K562 (cell line): ENCODE data around the gene LRIT1. TPM values are rescaled to one million over a fixed set of nuclear protein-coding genes. Genes with fewer than 3 reads are reported as not detected.

Source experiments
- DNMT1 ChIP-seq: fragments of 450-650 bp; IDR thresholded peaks from 2 replicates; pipeline ENCODE4 v1.6.1; 2016; ENCODE audit warnings: antibody characterized with exemption, mild to moderate bottlenecking
- E2F3 ChIP-seq: fragments of 250-450 bp; sonication (Bioruptor Pico); IDR thresholded peaks from 2 replicates; pipeline ENCODE4 v1.4.0; 2020; ENCODE audit warnings: mild to moderate bottlenecking
- FOXM1 ChIP-seq, 2 experiments: fragments of 450-650 bp in 1 of 2; sonication (generic) in 1 of 2; formaldehyde crosslinking in 1 of 2; IDR thresholded peaks; 2 replicates each; pipeline versions ENCODE4 v1.6.1 to v1.9.0; 2017 to 2022; ENCODE audit warnings: low read depth in 2 of 2, mild to moderate bottlenecking in 2 of 2, missing genetic modification reagents in 1 of 2, moderate library complexity in 1 of 2
- L3MBTL2 ChIP-seq: fragments of 450-650 bp; IDR thresholded peaks from 2 replicates; pipeline ENCODE4 v1.6.1; 2016; ENCODE audit warnings: mild to moderate bottlenecking, moderate library complexity
- MYNN ChIP-seq, 2 experiments: sonication (generic); formaldehyde crosslinking in 1 of 2; IDR thresholded peaks; 2 replicates each; pipeline versions ENCODE4 v1.5.0 to v1.6.1; 2016 to 2020; ENCODE audit warnings: antibody characterized with exemption in 1 of 2, missing genetic modification reagents in 1 of 2
- PHF20 ChIP-seq: fragments of 450-650 bp; IDR thresholded peaks from 2 replicates; pipeline ENCODE4 v1.6.1; 2018; ENCODE audit not compliant: partially characterized antibody
- RAD21 ChIP-seq, 2 experiments: fragments of 250-450 bp in 1 of 2; fragments of 450-650 bp in 1 of 2; sonication (Bioruptor Pico) in 1 of 2; formaldehyde crosslinking in 1 of 2; IDR thresholded peaks in 1 of 2; conservative IDR thresholded peaks in 1 of 2; 2 replicates each; pipeline versions ENCODE4 v1.4.0 to v1.8.0; 2020 to 2022; ENCODE audit warnings: mild to moderate bottlenecking in 2 of 2, moderate library complexity in 1 of 2
- RBM14 ChIP-seq: fragments of 200-400 bp; formaldehyde crosslinking; IDR thresholded peaks from 2 replicates; pipeline ENCODE4 v1.6.1; 2018; ENCODE audit warnings: low read depth, mild to moderate bottlenecking, low read length, moderate library complexity, borderline replicate concordance; ENCODE audit not compliant: insufficient read depth
- SMARCA5 ChIP-seq: fragments of 450-650 bp; IDR thresholded peaks from 2 replicates; pipeline ENCODE4 v1.6.1; 2016
- SMC3 ChIP-seq: conservative IDR thresholded peaks from 2 replicates; pipeline ENCODE4 v1.6.1; 2011; ENCODE audit warnings: low read depth, low read length, improper control_type of control experiment; ENCODE audit not compliant: insufficient read depth
- SRSF9 ChIP-seq: fragments of 200-400 bp; formaldehyde crosslinking; IDR thresholded peaks from 2 replicates; pipeline ENCODE4 v1.6.1; 2017; ENCODE audit warnings: low read depth, low read length, borderline replicate concordance
- XRCC5 ChIP-seq: fragments of 200-400 bp; formaldehyde crosslinking; IDR thresholded peaks from 2 replicates; pipeline ENCODE4 v1.6.1; 2017; ENCODE audit warnings: low read depth, mild to moderate bottlenecking, low read length
- ZFP1 ChIP-seq: fragments of 450-650 bp; formaldehyde crosslinking; IDR thresholded peaks from 2 replicates; pipeline ENCODE4 v1.4.0; 2020; ENCODE audit warnings: mild to moderate bottlenecking, mixed read lengths
- ZNF77 ChIP-seq: fragments of 250-450 bp; sonication (Bioruptor Pico); IDR thresholded peaks from 2 replicates; pipeline ENCODE4 v1.5.0; 2020
- polyA plus RNA-seq, 8 experiments: library from polyadenylated mRNA; depleted of rRNA in 4 of 8; stranded (reverse) in 5 of 8; unstranded in 3 of 8; fragments of >200 nt; fragmentation: Nextera tagmentation in 2 of 8; fragmentation: Illumina TruSeq in 1 of 8; extraction: Ambion mirVana in 2 of 8; extraction: Trizol in 1 of 8; gene quantifications; 2 replicates each; pipeline versions ENCODE4 v1.2.1 to v1.2.3, GENCODE V29; 2011 to 2014; ENCODE audit warnings: inconsistent platforms in 1 of 8, missing spikeins in 1 of 8
- total RNA-seq, 7 experiments: library from RNA; depleted of rRNA in 6 of 7; stranded (reverse); fragments of >200 nt in 6 of 7; fragmentation: Illumina TruSeq in 2 of 7; extraction: Trizol in 2 of 7; gene quantifications; 2 replicates each; pipeline versions ENCODE4 v1.2.1 to v1.2.3, GENCODE V29; 2011 to 2021; ENCODE audit warnings: low replicate concordance in 1 of 7
- TF ChIP-seq, protein P1 (sequence below): fragments of 450-650 bp; IDR thresholded peaks from 2 replicates; pipeline ENCODE4 v1.6.1; 2018; ENCODE audit warnings: mild to moderate bottlenecking, low read depth; ENCODE audit not compliant: partially characterized antibody
- TF ChIP-seq, protein P2 (sequence below): fragments of 250-450 bp; sonication (Bioruptor Pico); IDR thresholded peaks from 2 replicates; pipeline ENCODE4 v1.4.0; 2020; ENCODE audit warnings: mild to moderate bottlenecking, moderate library complexity
- TF ChIP-seq, protein P3 (sequence below), 3 experiments: IDR thresholded peaks in 2 of 3; conservative IDR thresholded peaks in 1 of 3; 2 replicates each; pipeline ENCODE4 v1.5.1; 2011 to 2012; ENCODE audit warnings: low read length in 3 of 3, mild to moderate bottlenecking in 3 of 3, control low read depth in 2 of 3, improper control_type of control experiment in 1 of 3, inconsistent platforms in 1 of 3, low read depth in 1 of 3, mixed read lengths in 1 of 3, moderate library complexity in 1 of 3; ENCODE audit not compliant: insufficient read depth in 2 of 3
- TF ChIP-seq, protein P4 (sequence below): fragments of 450-650 bp; formaldehyde crosslinking; IDR thresholded peaks from 2 replicates; pipeline ENCODE4 v1.4.0; 2020; ENCODE audit warnings: mild to moderate bottlenecking, moderate library complexity
- TF ChIP-seq, protein P5 (sequence below): sonication (generic); formaldehyde crosslinking; IDR thresholded peaks from 2 replicates; pipeline ENCODE4 v1.9.0; 2022; ENCODE audit warnings: mild to moderate bottlenecking, missing genetic modification reagents

LRIT1 gene
- total and polyA plus RNA-seq, 9 of the 15 experiments (the other 6 are each of a cell fraction or from before 2014, with no cell fraction given) = not detected

DNA sequence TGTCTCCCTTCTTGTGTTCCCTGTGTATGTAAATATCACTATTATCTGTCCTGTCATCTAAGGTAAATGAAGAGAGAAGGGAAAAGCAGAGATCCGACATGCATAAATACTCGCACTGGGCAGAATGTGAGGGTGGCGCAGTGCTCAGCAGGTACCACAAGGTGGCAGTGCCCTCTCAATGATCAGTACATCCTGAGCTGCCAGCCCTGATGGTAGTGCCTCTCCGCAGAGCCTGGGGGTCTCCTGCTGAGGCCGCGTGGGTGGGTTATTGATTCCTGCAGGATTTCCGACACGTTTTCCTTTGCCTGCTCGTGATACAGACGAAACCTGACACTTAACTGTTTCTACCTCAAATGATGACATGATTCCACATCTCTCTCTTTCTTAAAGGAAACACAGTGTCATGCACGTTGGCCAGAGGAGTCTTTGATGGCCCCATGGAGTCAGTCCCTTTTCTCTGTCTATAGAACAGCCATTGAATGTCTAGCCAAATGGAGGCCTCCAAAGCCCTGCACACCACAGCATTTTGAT, 23.3 kb upstream of the LRIT1 start (continued):
- no peak for TF ChIP-seq RBM14
- TF ChIP-seq SMARCA5 = no peak
- no peak for TF ChIP-seq PHF20
- TF ChIP-seq, protein P1, sequence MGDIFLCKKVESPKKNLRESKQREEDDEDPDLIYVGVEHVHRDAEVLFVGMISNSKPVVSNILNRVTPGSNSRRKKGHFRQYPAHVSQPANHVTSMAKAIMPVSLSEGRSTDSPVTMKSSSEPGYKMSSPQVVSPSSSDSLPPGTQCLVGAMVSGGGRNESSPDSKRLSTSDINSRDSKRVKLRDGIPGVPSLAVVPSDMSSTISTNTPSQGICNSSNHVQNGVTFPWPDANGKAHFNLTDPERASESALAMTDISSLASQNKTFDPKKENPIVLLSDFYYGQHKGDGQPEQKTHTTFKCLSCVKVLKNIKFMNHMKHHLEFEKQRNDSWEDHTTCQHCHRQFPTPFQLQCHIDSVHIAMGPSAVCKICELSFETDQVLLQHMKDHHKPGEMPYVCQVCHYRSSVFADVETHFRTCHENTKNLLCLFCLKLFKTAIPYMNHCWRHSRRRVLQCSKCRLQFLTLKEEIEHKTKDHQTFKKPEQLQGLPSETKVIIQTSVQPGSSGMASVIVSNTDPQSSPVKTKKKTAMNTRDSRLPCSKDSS = no peak
- TF ChIP-seq ZNF77 (CRISPR knock-in tag) = no peak
- peak; percentile 96 to 97 for TF ChIP-seq RAD21 (CRISPR knock-in tag; conservative IDR thresholded peaks at IDR 0.05 in 1 of 2, IDR thresholded peaks at IDR 0.05 in 1 of 2)
- TF ChIP-seq MYNN (IDR thresholded peaks at IDR 0.05) = no peak
- no peak for TF ChIP-seq MYNN (CRISPR knock-in tag; IDR thresholded peaks at IDR 0.05)
- TF ChIP-seq, protein P2, sequence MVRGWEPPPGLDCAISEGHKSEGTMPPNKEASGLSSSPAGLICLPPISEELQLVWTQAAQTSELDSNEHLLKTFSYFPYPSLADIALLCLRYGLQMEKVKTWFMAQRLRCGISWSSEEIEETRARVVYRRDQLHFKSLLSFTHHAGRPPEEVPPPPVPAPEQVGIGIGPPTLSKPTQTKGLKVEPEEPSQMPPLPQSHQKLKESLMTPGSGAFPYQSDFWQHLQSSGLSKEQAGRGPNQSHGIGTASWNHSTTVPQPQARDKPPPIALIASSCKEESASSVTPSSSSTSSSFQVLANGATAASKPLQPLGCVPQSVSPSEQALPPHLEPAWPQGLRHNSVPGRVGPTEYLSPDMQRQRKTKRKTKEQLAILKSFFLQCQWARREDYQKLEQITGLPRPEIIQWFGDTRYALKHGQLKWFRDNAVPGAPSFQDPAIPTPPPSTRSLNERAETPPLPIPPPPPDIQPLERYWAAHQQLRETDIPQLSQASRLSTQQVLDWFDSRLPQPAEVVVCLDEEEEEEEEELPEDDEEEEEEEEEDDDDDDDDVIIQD (CRISPR knock-in tag) = no peak
- TF ChIP-seq, protein P3, sequence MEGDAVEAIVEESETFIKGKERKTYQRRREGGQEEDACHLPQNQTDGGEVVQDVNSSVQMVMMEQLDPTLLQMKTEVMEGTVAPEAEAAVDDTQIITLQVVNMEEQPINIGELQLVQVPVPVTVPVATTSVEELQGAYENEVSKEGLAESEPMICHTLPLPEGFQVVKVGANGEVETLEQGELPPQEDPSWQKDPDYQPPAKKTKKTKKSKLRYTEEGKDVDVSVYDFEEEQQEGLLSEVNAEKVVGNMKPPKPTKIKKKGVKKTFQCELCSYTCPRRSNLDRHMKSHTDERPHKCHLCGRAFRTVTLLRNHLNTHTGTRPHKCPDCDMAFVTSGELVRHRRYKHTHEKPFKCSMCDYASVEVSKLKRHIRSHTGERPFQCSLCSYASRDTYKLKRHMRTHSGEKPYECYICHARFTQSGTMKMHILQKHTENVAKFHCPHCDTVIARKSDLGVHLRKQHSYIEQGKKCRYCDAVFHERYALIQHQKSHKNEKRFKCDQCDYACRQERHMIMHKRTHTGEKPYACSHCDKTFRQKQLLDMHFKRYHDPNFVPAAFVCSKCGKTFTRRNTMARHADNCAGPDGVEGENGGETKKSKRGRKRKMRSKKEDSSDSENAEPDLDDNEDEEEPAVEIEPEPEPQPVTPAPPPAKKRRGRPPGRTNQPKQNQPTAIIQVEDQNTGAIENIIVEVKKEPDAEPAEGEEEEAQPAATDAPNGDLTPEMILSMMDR (IDR thresholded peaks at IDR 0.05 in 2 of 3, conservative IDR thresholded peaks at IDR 0.05 in 1 of 3; ENCODE audit: insufficient read depth in 2 of 3, low read depth in 1 of 3, low read length in 3 of 3) = peak; percentile 90 to 98 (median 97)
- no peak for TF ChIP-seq E2F3 (CRISPR knock-in tag)
- 0 out of 2 replicates have a peak, but pooled peaks have one; percentile 14 for TF ChIP-seq L3MBTL2
- peak; percentile 88 for TF ChIP-seq SMC3
- TF ChIP-seq, protein P4, sequence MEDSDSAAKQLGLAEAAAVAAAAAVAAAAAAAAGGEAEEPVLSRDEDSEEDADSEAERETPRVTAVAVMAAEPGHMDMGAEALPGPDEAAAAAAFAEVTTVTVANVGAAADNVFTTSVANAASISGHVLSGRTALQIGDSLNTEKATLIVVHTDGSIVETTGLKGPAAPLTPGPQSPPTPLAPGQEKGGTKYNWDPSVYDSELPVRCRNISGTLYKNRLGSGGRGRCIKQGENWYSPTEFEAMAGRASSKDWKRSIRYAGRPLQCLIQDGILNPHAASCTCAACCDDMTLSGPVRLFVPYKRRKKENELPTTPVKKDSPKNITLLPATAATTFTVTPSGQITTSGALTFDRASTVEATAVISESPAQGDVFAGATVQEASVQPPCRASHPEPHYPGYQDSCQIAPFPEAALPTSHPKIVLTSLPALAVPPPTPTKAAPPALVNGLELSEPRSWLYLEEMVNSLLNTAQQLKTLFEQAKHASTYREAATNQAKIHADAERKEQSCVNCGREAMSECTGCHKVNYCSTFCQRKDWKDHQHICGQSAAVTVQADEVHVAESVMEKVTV (CRISPR knock-in tag) = peak; percentile 89
- no peak for TF ChIP-seq DNMT1
- TF ChIP-seq XRCC5 = 0 out of 2 replicates have a peak, but pooled peaks have one; percentile 66
- no peak for TF ChIP-seq SRSF9
- TF ChIP-seq FOXM1 (IDR thresholded peaks at IDR 0.05; ENCODE audit: low read depth) = no peak
- TF ChIP-seq FOXM1 (CRISPR knock-in tag; IDR thresholded peaks at IDR 0.05; ENCODE audit: low read depth) = no peak
- TF ChIP-seq ZFP1 (CRISPR knock-in tag) = no peak
- TF ChIP-seq, protein P5, sequence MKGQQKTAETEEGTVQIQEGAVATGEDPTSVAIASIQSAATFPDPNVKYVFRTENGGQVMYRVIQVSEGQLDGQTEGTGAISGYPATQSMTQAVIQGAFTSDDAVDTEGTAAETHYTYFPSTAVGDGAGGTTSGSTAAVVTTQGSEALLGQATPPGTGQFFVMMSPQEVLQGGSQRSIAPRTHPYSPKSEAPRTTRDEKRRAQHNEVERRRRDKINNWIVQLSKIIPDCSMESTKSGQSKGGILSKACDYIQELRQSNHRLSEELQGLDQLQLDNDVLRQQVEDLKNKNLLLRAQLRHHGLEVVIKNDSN (CRISPR knock-in tag) = no peak
